Spleen (tissue), 11 donors: ENCODE data around the gene CPLX3. TPM values are rescaled to one million over a fixed set of nuclear protein-coding genes. Genes with fewer than 3 reads are reported as not detected.
"Not testable (repeated sequence)": the region's sequence is repeated elsewhere in the genome, so short reads cannot be mapped to it uniquely, and the experiment has no call there.

Experiments
- DNase-seq: peaks from one replicate; pipeline ENCODE4 v3.0.0-alpha.2; 2020
- H3K27ac ChIP-seq, 8 donors: fragments of 200-600 bp; sonication (generic) in 7 of 8; 1 replicate in 4 of 8; 2 replicates in 4 of 8; pipeline versions ENCODE4 v1.5.0 to v1.8.0; 2016 to 2021; ENCODE audit warnings: inconsistent platforms in 4 of 8, mild to moderate bottlenecking in 4 of 8, moderate library complexity in 1 of 8
- H3K27me3 ChIP-seq, 7 donors: fragments of 200-600 bp; sonication (generic) in 6 of 7; replicated peaks in 1 of 7; 1 replicate in 4 of 7; 2 replicates in 3 of 7; pipeline versions ENCODE4 v1.5.0 to v1.8.0; 2016 to 2021; ENCODE audit warnings: inconsistent platforms in 3 of 7, mild to moderate bottlenecking in 1 of 7
- H3K36me3 ChIP-seq, 6 donors: fragments of 200-600 bp; sonication (generic) in 5 of 6; 1 replicate in 4 of 6; 2 replicates in 2 of 6; pipeline versions ENCODE4 v1.5.0 to v1.8.0; 2016 to 2021; ENCODE audit warnings: inconsistent platforms in 2 of 6
- H3K4me1 ChIP-seq, 6 donors: fragments of 200-600 bp; sonication (generic) in 5 of 6; 1 replicate in 3 of 6; 2 replicates in 3 of 6; pipeline versions ENCODE4 v1.5.0 to v1.8.0; 2016 to 2021; ENCODE audit warnings: inconsistent platforms in 3 of 6
- H3K4me3 ChIP-seq, 8 donors: fragments of 200-600 bp; sonication (generic) in 7 of 8; 1 replicate in 4 of 8; 2 replicates in 4 of 8; pipeline versions ENCODE4 v1.5.0 to v1.8.0; 2016 to 2021; ENCODE audit warnings: inconsistent platforms in 4 of 8, mild to moderate bottlenecking in 4 of 8, moderate library complexity in 2 of 8
- H3K9me3 ChIP-seq, 8 donors: fragments of 200-600 bp; sonication (generic) in 7 of 8; 1 replicate in 4 of 8; 2 replicates in 4 of 8; pipeline versions ENCODE4 v1.5.0 to v1.8.0; 2016 to 2021; ENCODE audit warnings: inconsistent platforms in 4 of 8
- POLR2A ChIP-seq, 3 donors: fragments of 450-650 bp; IDR thresholded peaks; one replicate each; pipeline ENCODE4 v1.5.1; 2017; ENCODE audit warnings: antibody characterized with exemption in 3 of 3, mild to moderate bottlenecking in 1 of 3
- POLR2AphosphoS5 ChIP-seq, 3 donors: sonication (generic); formaldehyde crosslinking; IDR thresholded peaks; one replicate each; pipeline ENCODE4 v1.5.1; 2017; ENCODE audit warnings: antibody characterized with exemption in 3 of 3
- WGBS, 5 donors: extraction: QIAGEN DNeasy Blood & Tissue Kit in 3 of 5; methylation state at CpG; one replicate each; pipeline versions ENCODE4 v1.1.5 to v1.1.7; 2013 to 2018; 5-methylcytosine and 5-hydroxymethylcytosine counted together
- intact Hi-C: fragments of 100-400 bp; cut with DNase I; formaldehyde crosslinking; loops from one replicate; pipeline ENCODE4 v1.15.0; 2023; ENCODE audit warnings: low total_unique reads
- polyA plus RNA-seq, 3 donors: library from polyadenylated mRNA; stranded (reverse); fragments of 200-250 nt; gene quantifications; one replicate each; pipeline ENCODE4 v1.2.1, GENCODE V29; 2013
- total RNA-seq, 7 donors: library from RNA; depleted of rRNA in 3 of 7; stranded (reverse); fragments of >200 nt in 3 of 7; fragmentation: NEBNext Ultra II Directional in 4 of 7; extraction: Animal tissue kit (Norgen Biotek cat#: 25700) in 4 of 7; gene quantifications; one replicate each; pipeline versions ENCODE4 v1.1.0 to v1.2.1, GENCODE V29; 2016 to 2021
- TF ChIP-seq, protein P1 (sequence below), 11 experiments: fragments of 200-600 bp in 7 of 11; fragments of 450-650 bp in 4 of 11; sonication (generic) in 4 of 11; IDR thresholded peaks in 8 of 11; conservative IDR thresholded peaks in 3 of 11; 1 replicate in 7 of 11; 2 replicates in 4 of 11; pipeline versions ENCODE4 v1.4.0 to v1.8.0; 2016 to 2021; ENCODE audit warnings: antibody characterized with exemption in 11 of 11, inconsistent platforms in 4 of 11, mild to moderate bottlenecking in 1 of 11
- donor health status: healthy with polysubstance abuse.
- donor health status: DM: no; HTN: no; CAD: no; lungs with moderate emphysema.
- donor health status: DM: no; HTN: no; CAD: no.
- donor health status: Bipolar disorder and iron deficiency.
- donor health status: healthy.
- donor health status: DM: no; HTN: no; CAD: no.
- donor health status: DM: yes; HTN: yes; CAD: no.

CPLX3 gene
- total and polyA plus RNA-seq, 10 donors: 17.7 to 207 (median 39.1) TPM

DNA sequence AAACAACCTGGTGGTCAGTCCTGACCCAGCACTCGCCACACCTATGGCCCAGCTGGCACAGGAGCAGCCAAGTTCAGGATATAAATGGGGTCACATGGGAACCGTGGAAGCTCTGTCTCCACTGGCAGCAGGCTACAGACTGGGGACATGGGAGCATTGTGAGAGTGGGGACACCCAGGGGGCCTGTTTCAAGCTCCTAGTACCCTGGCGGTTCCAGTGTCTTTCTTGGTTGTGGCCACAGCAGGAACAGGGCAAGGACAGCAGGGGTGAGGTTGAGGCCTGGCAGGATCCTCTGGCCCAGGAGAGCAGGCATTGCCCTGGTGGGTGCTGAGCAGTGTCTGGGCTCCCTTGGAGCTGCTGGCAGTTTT lies 42.6 kb upstream of the CPLX3 start:
- peak; percentile 78 for DNase-seq
- H3K27ac ChIP-seq: peak overlapping the region; percentile 89 to 99 (median 96)
- H3K4me1 ChIP-seq: peaks cover 75 to 93% (median 89%) of the 10 kb centered on the region in 6 donors
- TF ChIP-seq POLR2AphosphoS5 (IDR thresholded peaks at IDR 0.05) (peak in 1 of 3 donors; percentile 4), POLR2A (IDR thresholded peaks at IDR 0.05) (no peak)
- TF ChIP-seq, protein P1, sequence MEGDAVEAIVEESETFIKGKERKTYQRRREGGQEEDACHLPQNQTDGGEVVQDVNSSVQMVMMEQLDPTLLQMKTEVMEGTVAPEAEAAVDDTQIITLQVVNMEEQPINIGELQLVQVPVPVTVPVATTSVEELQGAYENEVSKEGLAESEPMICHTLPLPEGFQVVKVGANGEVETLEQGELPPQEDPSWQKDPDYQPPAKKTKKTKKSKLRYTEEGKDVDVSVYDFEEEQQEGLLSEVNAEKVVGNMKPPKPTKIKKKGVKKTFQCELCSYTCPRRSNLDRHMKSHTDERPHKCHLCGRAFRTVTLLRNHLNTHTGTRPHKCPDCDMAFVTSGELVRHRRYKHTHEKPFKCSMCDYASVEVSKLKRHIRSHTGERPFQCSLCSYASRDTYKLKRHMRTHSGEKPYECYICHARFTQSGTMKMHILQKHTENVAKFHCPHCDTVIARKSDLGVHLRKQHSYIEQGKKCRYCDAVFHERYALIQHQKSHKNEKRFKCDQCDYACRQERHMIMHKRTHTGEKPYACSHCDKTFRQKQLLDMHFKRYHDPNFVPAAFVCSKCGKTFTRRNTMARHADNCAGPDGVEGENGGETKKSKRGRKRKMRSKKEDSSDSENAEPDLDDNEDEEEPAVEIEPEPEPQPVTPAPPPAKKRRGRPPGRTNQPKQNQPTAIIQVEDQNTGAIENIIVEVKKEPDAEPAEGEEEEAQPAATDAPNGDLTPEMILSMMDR (IDR thresholded peaks at IDR 0.05 in 8 of 11, conservative IDR thresholded peaks at IDR 0.05 in 3 of 11): peak in 1 of 11 experiments; percentile 22
- H3K27me3 ChIP-seq: no peaks in the 10 kb centered on the region
- intact Hi-C loops: loop anchor here (5.0 kb wide), 1 partner anchor 59 kb away; the partner anchor contains the start of gene ULK3
- H3K4me3 ChIP-seq: peak overlapping the region; percentile 82 to 98 (median 86)
- 6 to 20% (median 7%) methylated on average over 1 to 3 of the region's 3 CpGs for WGBS, 5 donors
- no peaks in the 10 kb centered on the region for H3K9me3 ChIP-seq
- peaks cover 0 to 25% (median 0%) of the 10 kb centered on the region in 6 donors for H3K36me3 ChIP-seq

DNA sequence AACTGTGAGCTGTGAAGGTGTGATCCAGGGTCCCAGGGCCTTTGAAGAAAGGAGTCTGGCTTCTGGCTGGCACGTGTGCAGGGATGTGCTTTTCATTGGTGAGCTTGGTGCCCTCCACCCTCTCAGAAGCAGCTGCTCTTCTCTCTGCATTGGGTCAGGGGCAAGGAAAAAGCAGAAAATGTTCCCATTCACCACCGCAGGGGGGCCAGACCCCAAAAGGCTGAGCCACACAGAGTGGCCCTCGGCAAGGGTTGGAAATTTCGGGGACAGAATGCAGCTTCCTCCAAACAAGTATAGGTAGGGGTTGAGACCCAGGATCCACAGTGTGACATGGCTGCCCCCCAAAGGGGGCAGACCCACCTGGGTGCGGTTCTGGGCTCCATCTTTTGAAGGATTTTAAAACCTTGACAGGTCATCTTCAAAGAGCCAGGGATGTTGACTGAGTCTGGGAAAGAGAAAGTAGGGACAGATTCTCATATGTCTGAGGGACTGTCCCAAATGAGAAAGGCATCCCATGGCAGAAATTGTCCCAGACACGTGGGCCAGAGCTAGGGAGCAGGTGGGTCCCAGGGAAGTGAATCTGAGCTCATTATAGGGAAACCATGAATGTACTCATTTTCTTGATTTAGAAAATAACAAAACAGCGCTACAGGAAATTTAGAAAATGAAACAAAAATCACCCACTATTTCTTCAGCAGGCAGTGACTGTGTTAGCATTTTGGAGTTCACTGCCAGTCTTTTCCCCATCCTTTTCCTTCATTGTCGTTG lies 41.8 kb upstream of the CPLX3 start:
- peak overlapping the region; percentile 89 to 99 (median 96) for H3K27ac ChIP-seq
- peaks cover 0 to 25% (median 0%) of the 10 kb centered on the region in 6 donors for H3K36me3 ChIP-seq
- H3K4me1 ChIP-seq: peaks cover 77 to 93% (median 89%) of the 10 kb centered on the region in 6 donors
- peak; percentile 66 for DNase-seq
- 14 to 34% (median 28%) methylated on average over 8 of the region's 8 CpGs for WGBS, 5 donors
- H3K4me3 ChIP-seq: peak overlapping the region; percentile 82 to 98 (median 86)
- H3K27me3 ChIP-seq: no peaks in the 10 kb centered on the region
- H3K9me3 ChIP-seq: no peaks in the 10 kb centered on the region
- TF ChIP-seq POLR2A (IDR thresholded peaks at IDR 0.05) (no peak), POLR2AphosphoS5 (IDR thresholded peaks at IDR 0.05) (no peak)
- TF ChIP-seq, protein P1 (IDR thresholded peaks at IDR 0.05 in 8 of 11, conservative IDR thresholded peaks at IDR 0.05 in 3 of 11): no peak
- intact Hi-C loops: loop anchor here (5.0 kb wide), 1 partner anchor 58 kb away; the partner anchor contains the start of gene ULK3

DNA sequence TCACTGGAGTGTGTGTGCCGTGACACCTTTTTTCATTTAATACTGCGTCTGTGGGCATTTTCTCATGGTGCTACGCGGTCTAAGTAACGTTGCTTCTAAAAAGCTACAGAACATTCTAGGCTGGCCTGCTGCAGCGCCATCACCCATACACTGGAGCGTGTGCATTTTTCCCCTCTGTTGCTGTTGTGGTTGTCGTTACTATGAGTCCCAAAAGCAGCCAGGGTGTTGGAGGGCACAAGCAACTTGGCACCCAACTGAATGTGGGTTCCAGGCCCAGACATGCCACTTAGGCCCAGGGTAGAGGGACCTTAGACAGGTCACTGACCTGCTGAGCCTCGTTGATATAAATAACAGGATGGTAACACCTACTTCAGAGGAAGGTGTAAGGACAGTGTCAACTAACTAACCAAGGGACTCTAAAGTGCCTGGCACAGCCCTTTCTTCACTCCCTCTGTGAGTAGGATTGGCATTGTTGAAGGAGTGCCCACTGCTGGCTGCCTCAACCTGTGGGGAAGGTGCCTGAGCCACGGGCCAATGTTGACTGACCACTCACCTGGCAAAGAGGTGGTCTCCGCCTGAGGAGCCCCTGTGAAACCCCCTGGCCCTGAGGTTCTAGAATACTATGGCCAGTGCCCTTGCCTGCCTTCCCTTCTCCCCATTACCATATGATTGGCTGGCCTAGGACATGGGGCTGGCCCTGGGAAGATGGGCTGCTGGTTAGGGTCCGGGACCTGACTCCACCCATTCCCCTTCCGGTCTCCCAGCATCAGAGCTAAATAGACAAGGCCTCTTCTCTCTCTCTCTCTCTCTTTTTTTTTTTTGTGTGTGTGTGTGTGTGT lies 41.0 kb upstream of the CPLX3 start:
- no peak for TF ChIP-seq POLR2AphosphoS5 (IDR thresholded peaks at IDR 0.05)
- TF ChIP-seq, protein P1 (IDR thresholded peaks at IDR 0.05 in 8 of 11, conservative IDR thresholded peaks at IDR 0.05 in 3 of 11): no peak
- no peak for TF ChIP-seq POLR2A (IDR thresholded peaks at IDR 0.05)
- peaks cover 78 to 93% (median 89%) of the 10 kb centered on the region in 6 donors for H3K4me1 ChIP-seq
- WGBS, 5 donors: 41 to 50% (median 47%) methylated on average over 13 of the region's 13 CpGs
- no peaks in the 10 kb centered on the region for H3K9me3 ChIP-seq
- intact Hi-C loops: no loop called here
- H3K27me3 ChIP-seq: no peaks in the 10 kb centered on the region
- H3K36me3 ChIP-seq: peaks cover 0 to 25% (median 0%) of the 10 kb centered on the region in 6 donors
- H3K4me3 ChIP-seq: peak overlapping the region; percentile 82 to 98 (median 86)
- peak overlapping the region; percentile 89 to 99 (median 96) for H3K27ac ChIP-seq
- DNase-seq: peak; percentile 84

DNA sequence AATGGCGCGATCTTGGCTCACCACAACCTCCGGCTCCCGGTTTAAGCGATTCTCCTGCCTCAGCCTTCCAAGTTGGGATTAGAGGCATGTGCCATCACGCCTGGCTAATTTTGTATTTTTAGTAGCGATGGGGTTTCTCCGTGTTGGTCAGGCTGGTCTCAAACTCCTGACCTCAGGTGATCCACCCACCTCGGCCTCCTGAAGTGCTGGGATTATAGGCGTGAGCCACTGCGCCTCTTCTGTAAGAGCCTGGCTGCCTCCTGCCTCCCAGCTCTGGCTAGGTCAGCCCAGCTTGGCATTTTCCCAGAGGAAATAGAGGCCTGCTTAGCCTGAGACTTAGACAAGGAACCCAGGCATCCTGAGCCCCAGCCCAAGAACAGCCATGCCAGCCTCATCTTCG lies 40.3 kb upstream of the CPLX3 start:
- H3K9me3 ChIP-seq, H3K27me3 ChIP-seq, DNase-seq, intact Hi-C loops: not testable (repeated sequence)
- H3K4me1 ChIP-seq: peaks cover 80 to 93% (median 89%) of the 10 kb centered on the region in 6 donors
- peak overlapping the region; percentile 94 to 99 (median 96) for H3K27ac ChIP-seq
- peak overlapping the region in 5 of 8 donors; percentile 50 to 98 (median 83) for H3K4me3 ChIP-seq
- WGBS, 5 donors: 48 to 64% (median 60%) methylated on average over 11 to 12 of the region's 12 CpGs
- peaks cover 0 to 25% (median 0%) of the 10 kb centered on the region in 6 donors for H3K36me3 ChIP-seq
